B cell (primary cell): ENCODE data around the gene EML1.

ENCODE experiments used
- EZH2 ChIP-seq: IDR thresholded peaks from 2 replicates; pipeline ENCODE4 v1.6.1; 2012; ENCODE audit warnings: borderline replicate concordance, low read depth, mild to moderate bottlenecking, moderate library complexity, low read length; ENCODE audit not compliant: insufficient read depth, poor library complexity, severe bottlenecking
- TF ChIP-seq, protein P1 (sequence below): fragments of 200-600 bp; IDR thresholded peaks from one replicate; pipeline ENCODE4 v1.8.0; 2022; ENCODE audit warnings: antibody characterized with exemption, mild to moderate bottlenecking

GRCh38 chr14:99937475-99938244 lies 144.4 kb downstream of the EML1 start:
- TF ChIP-seq, protein P1, sequence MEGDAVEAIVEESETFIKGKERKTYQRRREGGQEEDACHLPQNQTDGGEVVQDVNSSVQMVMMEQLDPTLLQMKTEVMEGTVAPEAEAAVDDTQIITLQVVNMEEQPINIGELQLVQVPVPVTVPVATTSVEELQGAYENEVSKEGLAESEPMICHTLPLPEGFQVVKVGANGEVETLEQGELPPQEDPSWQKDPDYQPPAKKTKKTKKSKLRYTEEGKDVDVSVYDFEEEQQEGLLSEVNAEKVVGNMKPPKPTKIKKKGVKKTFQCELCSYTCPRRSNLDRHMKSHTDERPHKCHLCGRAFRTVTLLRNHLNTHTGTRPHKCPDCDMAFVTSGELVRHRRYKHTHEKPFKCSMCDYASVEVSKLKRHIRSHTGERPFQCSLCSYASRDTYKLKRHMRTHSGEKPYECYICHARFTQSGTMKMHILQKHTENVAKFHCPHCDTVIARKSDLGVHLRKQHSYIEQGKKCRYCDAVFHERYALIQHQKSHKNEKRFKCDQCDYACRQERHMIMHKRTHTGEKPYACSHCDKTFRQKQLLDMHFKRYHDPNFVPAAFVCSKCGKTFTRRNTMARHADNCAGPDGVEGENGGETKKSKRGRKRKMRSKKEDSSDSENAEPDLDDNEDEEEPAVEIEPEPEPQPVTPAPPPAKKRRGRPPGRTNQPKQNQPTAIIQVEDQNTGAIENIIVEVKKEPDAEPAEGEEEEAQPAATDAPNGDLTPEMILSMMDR: no peak
- TF ChIP-seq EZH2: no peak
